Activated T-cell treated with anti-CD3 and anti-CD28 coated beads, Interleukin-2, amount 50 U/mL, for 24 hours (primary cell): ENCODE results near the gene CLPTM1L.
"Not testable (repeated sequence)": the region's sequence is repeated elsewhere in the genome, so short reads cannot be mapped to it uniquely, and the experiment has no call there.

Experiments
- DNase-seq: peaks from one replicate; pipeline ENCODE4 v3.0.0-alpha.2; 2020
- H3K27ac Mint-ChIP-seq: 2 replicates; pipeline ENCODE4 v1.8.0; 2020; ENCODE audit warnings: mild to moderate bottlenecking, mixed read lengths
- H3K27me3 Mint-ChIP-seq: 2 replicates; pipeline ENCODE4 v1.8.0; 2020; ENCODE audit warnings: mixed read lengths
- H3K36me3 Mint-ChIP-seq: 2 replicates; pipeline ENCODE4 v1.8.0; 2020; ENCODE audit warnings: low read depth, mixed read lengths
- H3K4me1 Mint-ChIP-seq: 2 replicates; pipeline ENCODE4 v1.8.0; 2020; ENCODE audit warnings: low read depth, mixed read lengths
- H3K4me3 Mint-ChIP-seq: 2 replicates; pipeline ENCODE4 v1.8.0; 2020; ENCODE audit warnings: mild to moderate bottlenecking, moderate library complexity, mixed read lengths
- H3K9me3 Mint-ChIP-seq: 2 replicates; pipeline ENCODE4 v1.8.0; 2020; ENCODE audit warnings: mixed read lengths

The CLPTM1L gene

DNA sequence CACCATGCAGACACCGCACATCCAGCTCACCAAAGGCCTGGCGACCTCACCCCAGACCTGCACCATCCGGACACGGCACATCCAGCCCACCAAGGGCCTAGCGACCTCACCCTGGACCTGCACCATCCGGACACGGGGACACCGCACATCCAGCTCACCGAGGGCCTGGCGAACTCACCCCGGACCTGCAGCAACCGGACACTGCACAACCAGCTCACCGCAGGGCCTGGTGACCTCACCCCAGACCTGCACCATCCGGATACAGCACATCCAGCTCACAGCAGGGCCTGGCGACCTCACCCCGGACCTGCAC, 61.2 kb downstream of the CLPTM1L start:
- H3K4me3 Mint-ChIP-seq, H3K9me3 Mint-ChIP-seq, H3K4me1 Mint-ChIP-seq, H3K27me3 Mint-ChIP-seq, H3K27ac Mint-ChIP-seq: not testable (repeated sequence)
- peak; percentile 20 for DNase-seq
- peaks cover 34% of the 10 kb centered on the region for H3K36me3 Mint-ChIP-seq

DNA sequence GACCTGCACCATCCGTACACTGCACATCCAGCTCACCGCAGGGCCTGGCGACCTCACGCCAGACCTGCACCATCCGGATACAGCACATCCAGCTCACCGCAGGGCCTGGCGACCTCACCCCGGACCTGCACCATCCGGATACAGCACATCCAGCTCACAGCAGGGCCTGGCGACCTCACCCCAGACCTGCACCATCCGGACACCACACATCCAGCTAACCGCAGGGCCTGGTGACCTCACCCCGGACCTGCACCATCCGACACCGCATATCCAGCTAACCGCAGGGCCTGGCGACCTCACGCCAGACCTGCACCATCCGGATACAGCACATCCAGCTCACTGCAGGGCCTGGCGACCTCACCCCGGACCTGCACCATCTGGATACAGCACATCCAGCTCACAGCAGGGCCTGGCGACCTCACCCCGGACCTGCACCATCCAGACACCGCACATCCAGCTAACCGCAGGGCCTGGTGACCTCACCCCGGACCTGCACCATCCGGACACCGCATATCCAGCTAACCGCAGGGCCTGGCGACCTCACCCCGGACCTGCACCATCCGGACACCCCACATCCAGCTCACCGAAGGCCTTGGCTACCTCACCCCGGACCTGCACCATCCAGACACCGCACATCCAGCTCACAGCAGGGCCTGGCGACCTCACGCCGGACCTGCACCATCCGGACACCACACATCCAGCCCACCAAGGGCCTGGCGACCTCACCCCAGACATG, 61.7 kb downstream of the CLPTM1L start:
- not testable (repeated sequence) for DNase-seq, H3K27me3 Mint-ChIP-seq, H3K9me3 Mint-ChIP-seq, H3K4me3 Mint-ChIP-seq, H3K4me1 Mint-ChIP-seq, H3K27ac Mint-ChIP-seq
- H3K36me3 Mint-ChIP-seq = peaks cover 34% of the 10 kb centered on the region

DNA sequence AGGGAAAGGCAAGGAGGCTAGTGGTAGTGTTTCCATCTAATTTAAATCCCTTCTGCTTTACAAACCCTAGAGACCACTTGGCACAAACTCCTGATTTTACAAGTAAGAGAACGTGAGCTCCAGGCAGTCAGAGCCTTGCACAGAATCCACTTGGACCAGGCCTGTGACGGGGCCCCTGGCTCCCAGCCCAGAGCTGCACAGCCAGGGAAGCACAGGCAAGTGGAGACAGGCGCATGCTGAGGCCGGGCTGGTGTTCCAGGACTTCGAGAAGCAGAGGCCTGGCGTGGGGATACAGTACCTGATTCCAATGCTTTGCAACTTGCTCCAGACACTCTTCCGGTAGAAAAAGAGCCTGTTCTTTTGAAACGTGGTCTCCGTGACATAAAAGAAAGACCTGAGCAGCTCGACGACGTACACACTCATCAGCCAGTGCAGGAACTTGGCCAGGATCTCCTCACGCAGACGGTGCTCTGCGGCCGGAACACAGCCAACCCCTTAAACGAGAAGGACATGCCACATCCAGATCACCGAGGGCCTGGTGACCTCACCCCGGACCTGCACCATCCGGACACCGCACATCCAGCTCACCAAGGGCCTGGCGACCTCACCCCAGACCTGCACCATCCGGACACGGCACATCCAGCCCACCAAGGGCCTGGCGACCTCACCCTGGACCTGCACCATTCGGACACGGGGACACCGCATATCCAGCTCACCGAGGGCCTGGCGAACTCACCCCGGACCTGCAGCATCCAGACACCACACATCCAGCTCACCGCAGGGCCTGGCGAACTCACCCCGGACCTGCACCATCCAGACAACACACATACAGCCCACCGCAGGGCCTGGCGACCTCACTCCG, 62.5 kb downstream of the CLPTM1L start:
- no peak for DNase-seq
- Mint-ChIP-seq H3K9me3 (no peaks in the 10 kb centered on the region), H3K4me1 (no peaks in the 10 kb centered on the region), H3K4me3 (no peak overlapping the region), H3K27ac (no peak overlapping the region), H3K27me3 (no peaks in the 10 kb centered on the region), H3K36me3 (peaks cover 35% of the 10 kb centered on the region)

- no peak for DNase-seq
- H3K27me3 Mint-ChIP-seq = no peaks in the 10 kb centered on the region
- no peaks in the 10 kb centered on the region for H3K9me3 Mint-ChIP-seq
- no peaks in the 10 kb centered on the region for H3K4me1 Mint-ChIP-seq
- H3K27ac Mint-ChIP-seq = no peak overlapping the region
- H3K36me3 Mint-ChIP-seq = peaks cover 30% of the 10 kb centered on the region
- no peak overlapping the region for H3K4me3 Mint-ChIP-seq
These were observed 63.6 kb downstream of the CLPTM1L start for GRCh38 chr5:1281038-1281882.

DNA sequence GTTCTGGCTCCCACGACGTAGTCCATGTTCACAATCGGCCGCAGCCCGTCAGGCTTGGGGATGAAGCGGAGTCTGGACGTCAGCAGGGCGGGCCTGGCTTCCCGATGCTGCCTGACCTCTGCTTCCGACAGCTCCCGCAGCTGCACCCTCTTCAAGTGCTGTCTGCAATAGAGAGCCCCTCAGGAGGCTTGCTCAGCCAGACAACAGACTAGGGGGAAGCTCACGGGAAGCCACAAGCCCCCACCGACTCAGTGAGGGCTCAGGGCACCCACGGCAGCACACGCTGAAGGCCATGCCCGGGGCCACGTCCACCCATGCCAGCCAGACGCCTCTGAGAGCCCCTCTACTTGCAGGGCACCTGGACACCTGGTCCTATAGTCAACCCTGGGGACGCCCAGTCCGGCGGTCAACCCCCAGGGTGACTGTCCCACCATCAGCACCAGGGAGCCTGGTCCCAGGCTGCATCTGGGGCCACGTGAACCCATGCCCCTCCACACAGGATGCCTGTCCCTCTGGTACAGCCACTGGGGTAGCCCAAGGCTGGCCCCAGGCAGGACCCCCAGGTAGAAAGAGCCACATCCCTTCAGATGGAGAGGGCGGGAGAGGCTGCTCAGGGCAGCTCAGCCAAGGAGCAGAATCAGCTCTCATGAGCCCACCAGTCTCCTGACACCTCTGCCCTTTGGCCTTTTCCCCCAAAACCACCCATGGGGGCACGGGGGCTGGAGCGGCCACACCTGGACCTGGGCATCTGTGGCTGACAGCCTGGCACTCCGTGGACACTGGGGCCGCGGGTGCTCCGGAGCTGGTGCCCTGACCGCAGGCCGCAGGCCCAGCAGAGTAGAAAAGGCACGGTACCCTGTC, 64.5 kb downstream of the CLPTM1L start:
- no peaks in the 10 kb centered on the region for H3K27me3 Mint-ChIP-seq
- peaks cover 26% of the 10 kb centered on the region for H3K36me3 Mint-ChIP-seq
- no peak overlapping the region for H3K4me3 Mint-ChIP-seq
- no peaks in the 10 kb centered on the region for H3K9me3 Mint-ChIP-seq
- H3K4me1 Mint-ChIP-seq = no peaks in the 10 kb centered on the region
- DNase-seq = no peak
- H3K27ac Mint-ChIP-seq = no peak overlapping the region

- Mint-ChIP-seq H3K9me3 (no peaks in the 10 kb centered on the region), H3K4me3 (no peak overlapping the region), H3K36me3 (peaks cover 30% of the 10 kb centered on the region), H3K27me3 (no peaks in the 10 kb centered on the region), H3K27ac (no peak overlapping the region), H3K4me1 (no peaks in the 10 kb centered on the region)
- no peak for DNase-seq
These were observed 65.3 kb downstream of the CLPTM1L start for GRCh38 chr5:1279443-1280151.

GRCh38 chr5:1278656-1279442, 66.0 kb downstream of the CLPTM1L start:
- Mint-ChIP-seq H3K27ac (no peak overlapping the region), H3K4me3 (no peak overlapping the region), H3K4me1 (no peaks in the 10 kb centered on the region), H3K36me3 (peaks cover 33% of the 10 kb centered on the region), H3K9me3 (no peaks in the 10 kb centered on the region), H3K27me3 (no peaks in the 10 kb centered on the region)
- DNase-seq = no peak

- no peaks in the 10 kb centered on the region for H3K4me1 Mint-ChIP-seq
- no peak for DNase-seq
- no peaks in the 10 kb centered on the region for H3K9me3 Mint-ChIP-seq
- H3K27ac Mint-ChIP-seq = no peak overlapping the region
- peaks cover 33% of the 10 kb centered on the region for H3K36me3 Mint-ChIP-seq
- H3K27me3 Mint-ChIP-seq = no peaks in the 10 kb centered on the region
- no peak overlapping the region for H3K4me3 Mint-ChIP-seq
These were observed 66.7 kb downstream of the CLPTM1L start for GRCh38 chr5:1278216-1278615.

GRCh38 chr5:1277781-1278180, 67.1 kb downstream of the CLPTM1L start:
- no peaks in the 10 kb centered on the region for H3K4me1 Mint-ChIP-seq
- no peaks in the 10 kb centered on the region for H3K9me3 Mint-ChIP-seq

GRCh38 chr5:1277331-1277730, 67.6 kb downstream of the CLPTM1L start:
- Mint-ChIP-seq H3K9me3 (no peaks in the 10 kb centered on the region), H3K4me1 (no peaks in the 10 kb centered on the region), H3K27me3 (no peaks in the 10 kb centered on the region), H3K27ac (no peak overlapping the region), H3K4me3 (no peak overlapping the region), H3K36me3 (peaks cover 33% of the 10 kb centered on the region)
- no peak for DNase-seq

More at GRCh38 chr5:1277781-1278180, 67.1 kb downstream of the CLPTM1L start:
- DNase-seq = no peak
- Mint-ChIP-seq H3K27ac (no peak overlapping the region), H3K27me3 (no peaks in the 10 kb centered on the region), H3K4me3 (no peak overlapping the region), H3K36me3 (peaks cover 33% of the 10 kb centered on the region)

GRCh38 chr5:1276930-1277329, 68.0 kb downstream of the CLPTM1L start:
- Mint-ChIP-seq H3K4me1 (no peaks in the 10 kb centered on the region), H3K27me3 (no peaks in the 10 kb centered on the region), H3K36me3 (peaks cover 35% of the 10 kb centered on the region), H3K27ac (no peak overlapping the region), H3K9me3 (no peaks in the 10 kb centered on the region), H3K4me3 (no peak overlapping the region)
- no peak for DNase-seq

- H3K4me3 Mint-ChIP-seq, H3K4me1 Mint-ChIP-seq, H3K9me3 Mint-ChIP-seq, DNase-seq, H3K27me3 Mint-ChIP-seq, H3K27ac Mint-ChIP-seq: not testable (repeated sequence)
- H3K36me3 Mint-ChIP-seq = peaks cover 34% of the 10 kb centered on the region
These were observed 69.2 kb downstream of the CLPTM1L start for GRCh38 chr5:1275397-1276391.
